ENCODE results near the gene SLC28A2.
"Not testable (repeated sequence)": the region's sequence is repeated elsewhere in the genome, so short reads cannot be mapped to it uniquely, and the experiment has no call there.

The SLC28A2 gene

GRCh38 chr15:45285413-45285812 is 33.4 kb downstream of the SLC28A2 start:
- TF ChIP-seq POLR2AphosphoS5 (IDR thresholded peaks at IDR 0.05; ENCODE audit: low read depth, low read length), result no peak
- TF ChIP-seq POU2F2 (IDR thresholded peaks at IDR 0.05; ENCODE audit: low read depth, low read length), result no peak
- no peak for TF ChIP-seq TAF1 (IDR thresholded peaks at IDR 0.05; ENCODE audit: low read depth, low read length)
- TF ChIP-seq SPI1 (IDR thresholded peaks at IDR 0.05; ENCODE audit: low read depth, low read length), result no peak
- no peak for TF ChIP-seq PAX5 (IDR thresholded peaks at IDR 0.05; ENCODE audit: insufficient read depth, low read length, severe bottlenecking)
- TF ChIP-seq POLR2A (IDR thresholded peaks at IDR 0.05; ENCODE audit: low read depth, low read length), result no peak
- no peak for FAIRE-seq

DNA sequence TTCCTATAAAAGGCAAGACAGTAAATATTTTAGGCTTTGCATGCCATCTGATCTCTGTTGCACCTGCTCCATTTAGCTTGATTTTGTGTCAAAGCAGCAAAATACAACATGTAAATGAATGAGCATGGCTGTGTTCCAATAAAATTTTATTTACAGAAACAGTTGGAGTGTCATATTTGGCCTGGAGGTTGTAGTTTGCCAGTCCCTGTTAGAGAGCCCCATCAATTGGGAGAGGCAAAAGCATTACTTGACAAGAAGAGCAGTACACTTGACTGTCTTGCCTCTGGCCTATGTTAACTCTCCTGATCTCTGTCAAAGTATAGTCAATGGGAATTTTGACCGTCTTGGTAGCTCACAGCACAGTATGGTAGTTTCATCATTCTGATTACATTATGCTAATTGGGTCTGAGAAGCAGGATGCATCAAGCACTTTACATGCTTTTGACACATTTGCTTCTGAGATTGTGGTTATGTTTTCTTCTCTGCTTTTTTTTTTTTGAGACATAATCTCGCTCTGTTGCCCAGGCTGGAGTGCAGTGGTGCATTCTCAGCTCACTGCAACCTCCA is 35.4 kb downstream of the SLC28A2 start:
- DNase-seq (ENCODE audit: insufficient read length, low spot score) (no peak), FAIRE-seq (no peak)
- no peak for TF ChIP-seq PAX5 (IDR thresholded peaks at IDR 0.05; ENCODE audit: insufficient read depth, low read length, severe bottlenecking)
- no peak for TF ChIP-seq POLR2A (IDR thresholded peaks at IDR 0.05; ENCODE audit: low read depth, low read length)
- TF ChIP-seq POU2F2 (IDR thresholded peaks at IDR 0.05; ENCODE audit: low read depth, low read length), result no peak
- no peak for TF ChIP-seq TAF1 (IDR thresholded peaks at IDR 0.05; ENCODE audit: low read depth, low read length)
- TF ChIP-seq POLR2AphosphoS5 (IDR thresholded peaks at IDR 0.05; ENCODE audit: low read depth, low read length), result no peak
- no peak for TF ChIP-seq SPI1 (IDR thresholded peaks at IDR 0.05; ENCODE audit: low read depth, low read length)

More at GRCh38 chr15:45285413-45285812, 33.4 kb downstream of the SLC28A2 start:
- DNase-seq (ENCODE audit: insufficient read length, low spot score), result no peak

- no peak for DNase-seq (ENCODE audit: insufficient read length, low spot score)
- FAIRE-seq, result no peak
- TF ChIP-seq POLR2A (IDR thresholded peaks at IDR 0.05; ENCODE audit: low read depth, low read length), result no peak
- TF ChIP-seq TAF1 (IDR thresholded peaks at IDR 0.05; ENCODE audit: low read depth, low read length), result no peak
- TF ChIP-seq POU2F2 (IDR thresholded peaks at IDR 0.05; ENCODE audit: low read depth, low read length), result no peak
- TF ChIP-seq POLR2AphosphoS5 (IDR thresholded peaks at IDR 0.05; ENCODE audit: low read depth, low read length), result no peak
- no peak for TF ChIP-seq PAX5 (IDR thresholded peaks at IDR 0.05; ENCODE audit: insufficient read depth, low read length, severe bottlenecking)
- TF ChIP-seq SPI1 (IDR thresholded peaks at IDR 0.05; ENCODE audit: low read depth, low read length), result no peak
Observed at GRCh38 chr15:45288947-45289346, 36.9 kb downstream of the SLC28A2 start.

GRCh38 chr15:45291822-45292582 is 40.0 kb downstream of the SLC28A2 start:
- no peak for TF ChIP-seq TAF1 (IDR thresholded peaks at IDR 0.05; ENCODE audit: low read depth, low read length)
- TF ChIP-seq PAX5 (IDR thresholded peaks at IDR 0.05; ENCODE audit: insufficient read depth, low read length, severe bottlenecking), result no peak
- TF ChIP-seq SPI1 (IDR thresholded peaks at IDR 0.05; ENCODE audit: low read depth, low read length), result no peak
- TF ChIP-seq POLR2A (IDR thresholded peaks at IDR 0.05; ENCODE audit: low read depth, low read length), result no peak
- no peak for TF ChIP-seq POU2F2 (IDR thresholded peaks at IDR 0.05; ENCODE audit: low read depth, low read length)
- no peak for TF ChIP-seq POLR2AphosphoS5 (IDR thresholded peaks at IDR 0.05; ENCODE audit: low read depth, low read length)
- DNase-seq (ENCODE audit: insufficient read length, low spot score) (no peak), FAIRE-seq (no peak)

DNA sequence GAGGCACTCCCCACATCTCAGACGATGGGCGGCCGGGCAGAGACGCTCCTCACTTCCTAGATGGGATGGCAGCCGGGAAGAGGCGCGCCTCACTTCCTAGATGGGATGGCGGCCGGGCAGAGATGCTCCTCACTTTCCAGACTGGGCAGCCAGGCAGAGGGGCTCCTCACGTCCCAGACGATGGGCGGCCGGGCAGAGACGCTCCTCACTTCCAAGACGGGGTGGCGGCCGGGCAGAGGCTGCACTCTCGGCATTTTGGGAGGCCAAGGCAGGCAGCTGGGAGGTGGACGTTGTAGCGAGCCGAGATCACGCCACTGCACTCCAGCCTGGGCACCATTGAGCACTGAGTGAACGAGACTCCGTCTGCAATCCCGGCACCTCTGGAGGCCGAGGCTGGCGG is 41.3 kb downstream of the SLC28A2 start:
- DNase-seq (ENCODE audit: insufficient read length, low spot score); FAIRE-seq: not testable (repeated sequence)

- DNase-seq (ENCODE audit: insufficient read length, low spot score); FAIRE-seq: not testable (repeated sequence)
Observed at GRCh38 chr15:45298964-45299378, 46.9 kb downstream of the SLC28A2 start.

DNA sequence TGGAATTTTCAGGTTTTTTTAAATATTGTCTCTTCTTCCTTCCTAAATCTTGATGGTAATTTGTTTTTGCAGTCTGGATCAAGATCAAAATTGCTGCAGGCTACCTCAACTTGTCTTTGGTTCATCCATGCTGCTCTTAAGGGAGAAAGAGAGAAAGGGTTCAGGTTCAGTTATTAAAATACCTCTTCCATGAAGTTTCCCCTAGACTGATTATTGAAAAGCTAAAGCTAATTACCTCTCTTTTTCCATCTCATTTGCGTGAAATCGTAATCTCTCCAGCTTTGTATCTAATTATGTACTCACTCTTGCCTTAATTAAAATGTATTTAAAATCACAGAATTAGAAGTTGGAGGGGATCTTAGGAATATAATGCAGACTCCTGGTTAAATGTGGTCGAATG is 52.7 kb downstream of the SLC28A2 start:
- FAIRE-seq (no peak), DNase-seq (ENCODE audit: insufficient read length, low spot score) (no peak)
- TF ChIP-seq PAX5 (IDR thresholded peaks at IDR 0.05; ENCODE audit: insufficient read depth, low read length, severe bottlenecking), result no peak
- TF ChIP-seq TAF1 (IDR thresholded peaks at IDR 0.05; ENCODE audit: low read depth, low read length), result no peak
- TF ChIP-seq POU2F2 (IDR thresholded peaks at IDR 0.05; ENCODE audit: low read depth, low read length), result no peak
- TF ChIP-seq POLR2A (IDR thresholded peaks at IDR 0.05; ENCODE audit: low read depth, low read length), result no peak
- TF ChIP-seq SPI1 (IDR thresholded peaks at IDR 0.05; ENCODE audit: low read depth, low read length), result no peak
- no peak for TF ChIP-seq POLR2AphosphoS5 (IDR thresholded peaks at IDR 0.05; ENCODE audit: low read depth, low read length)

GRCh38 chr15:45306105-45306504 is 54.1 kb downstream of the SLC28A2 start:
- DNase-seq (ENCODE audit: insufficient read length, low spot score) (no peak), FAIRE-seq (no peak)
- TF ChIP-seq POU2F2 (IDR thresholded peaks at IDR 0.05; ENCODE audit: low read depth, low read length), result no peak
- no peak for TF ChIP-seq SPI1 (IDR thresholded peaks at IDR 0.05; ENCODE audit: low read depth, low read length)
- TF ChIP-seq TAF1 (IDR thresholded peaks at IDR 0.05; ENCODE audit: low read depth, low read length), result no peak
- TF ChIP-seq POLR2AphosphoS5 (IDR thresholded peaks at IDR 0.05; ENCODE audit: low read depth, low read length), result no peak
- no peak for TF ChIP-seq PAX5 (IDR thresholded peaks at IDR 0.05; ENCODE audit: insufficient read depth, low read length, severe bottlenecking)
- TF ChIP-seq POLR2A (IDR thresholded peaks at IDR 0.05; ENCODE audit: low read depth, low read length), result no peak

- FAIRE-seq, result peak; percentile 16
- no peak for DNase-seq (ENCODE audit: insufficient read length, low spot score)
- no peak for TF ChIP-seq TAF1 (IDR thresholded peaks at IDR 0.05; ENCODE audit: low read depth, low read length)
- TF ChIP-seq SPI1 (IDR thresholded peaks at IDR 0.05; ENCODE audit: low read depth, low read length), result no peak
- TF ChIP-seq POLR2A (IDR thresholded peaks at IDR 0.05; ENCODE audit: low read depth, low read length), result no peak
- no peak for TF ChIP-seq POU2F2 (IDR thresholded peaks at IDR 0.05; ENCODE audit: low read depth, low read length)
- TF ChIP-seq POLR2AphosphoS5 (IDR thresholded peaks at IDR 0.05; ENCODE audit: low read depth, low read length), result no peak
- TF ChIP-seq PAX5 (IDR thresholded peaks at IDR 0.05; ENCODE audit: insufficient read depth, low read length, severe bottlenecking), result no peak
Observed at GRCh38 chr15:45307230-45307924, 55.3 kb downstream of the SLC28A2 start.

GRCh38 chr15:45314117-45314516 is 62.1 kb downstream of the SLC28A2 start:
- not testable (repeated sequence) for FAIRE-seq; DNase-seq (ENCODE audit: insufficient read length, low spot score)

Measured in GM12891 (cell line).